Astrocyte of the spinal cord (primary cell): ENCODE data around the gene SSC5D.

Experiments
- DNase-seq: peaks from one replicate; pipeline ENCODE4 v3.0.0; 2011; ENCODE audit warnings: low read depth, low spot score
- H3K4me3 ChIP-seq: 2 replicates; pipeline ENCODE4 v1.5.1; 2011; ENCODE audit warnings: low read depth, mild to moderate bottlenecking, low read length, moderate library complexity
- in situ Hi-C: cut with HindIII; loops from 2 replicates; pipeline ENCODE4 v1.10.0; 2017; ENCODE audit warnings: low sequenced_read_pairs
- TF ChIP-seq, protein P1 (sequence below): IDR thresholded peaks from 2 replicates; pipeline ENCODE4 v1.5.1; 2012; ENCODE audit warnings: low read depth, mild to moderate bottlenecking, low read length, inconsistent platforms

SSC5D gene

DNA sequence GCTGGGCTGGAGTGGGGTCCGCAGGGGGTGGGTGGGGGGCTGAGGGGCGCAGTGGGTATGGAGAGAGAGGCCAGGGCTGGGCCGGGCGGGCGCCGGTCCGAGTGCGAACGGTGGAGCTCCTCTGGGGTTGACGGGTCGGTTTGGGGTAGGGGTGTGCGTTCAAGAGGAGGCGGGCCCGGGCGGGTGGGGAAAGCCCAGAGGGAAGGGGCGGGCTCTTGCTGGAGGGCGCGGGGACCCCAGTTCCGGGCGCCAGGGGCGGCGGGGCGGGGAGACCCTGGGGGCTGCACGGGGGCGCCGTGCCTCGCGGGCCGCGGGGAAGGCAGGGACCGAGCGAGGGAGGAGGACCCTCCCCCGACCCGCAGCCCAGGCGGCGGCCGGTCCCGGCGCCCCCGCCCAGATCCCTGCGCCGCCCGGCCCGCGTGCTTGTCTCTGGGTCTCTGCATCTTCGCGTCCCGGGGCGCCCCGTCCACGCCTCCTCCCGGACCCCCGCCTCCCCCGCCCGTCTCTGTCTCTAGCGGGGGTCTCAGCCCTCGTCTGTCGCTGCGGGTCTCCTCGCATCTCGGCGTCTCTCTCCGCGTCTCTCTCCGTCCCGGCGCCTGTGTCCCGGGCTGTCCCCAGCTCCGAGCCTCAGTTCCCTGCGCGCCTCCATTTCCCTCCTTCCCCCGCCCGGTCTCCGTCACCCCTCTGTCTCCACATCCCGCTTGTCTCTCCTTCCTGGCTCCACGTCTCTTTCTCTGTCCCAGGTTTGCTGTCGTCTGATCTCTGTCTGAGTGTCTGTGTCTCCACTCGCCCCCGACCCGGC is 36.9 kb upstream of the SSC5D start:
- no peak overlapping the region for H3K4me3 ChIP-seq
- DNase-seq = no peak
- TF ChIP-seq, protein P1, sequence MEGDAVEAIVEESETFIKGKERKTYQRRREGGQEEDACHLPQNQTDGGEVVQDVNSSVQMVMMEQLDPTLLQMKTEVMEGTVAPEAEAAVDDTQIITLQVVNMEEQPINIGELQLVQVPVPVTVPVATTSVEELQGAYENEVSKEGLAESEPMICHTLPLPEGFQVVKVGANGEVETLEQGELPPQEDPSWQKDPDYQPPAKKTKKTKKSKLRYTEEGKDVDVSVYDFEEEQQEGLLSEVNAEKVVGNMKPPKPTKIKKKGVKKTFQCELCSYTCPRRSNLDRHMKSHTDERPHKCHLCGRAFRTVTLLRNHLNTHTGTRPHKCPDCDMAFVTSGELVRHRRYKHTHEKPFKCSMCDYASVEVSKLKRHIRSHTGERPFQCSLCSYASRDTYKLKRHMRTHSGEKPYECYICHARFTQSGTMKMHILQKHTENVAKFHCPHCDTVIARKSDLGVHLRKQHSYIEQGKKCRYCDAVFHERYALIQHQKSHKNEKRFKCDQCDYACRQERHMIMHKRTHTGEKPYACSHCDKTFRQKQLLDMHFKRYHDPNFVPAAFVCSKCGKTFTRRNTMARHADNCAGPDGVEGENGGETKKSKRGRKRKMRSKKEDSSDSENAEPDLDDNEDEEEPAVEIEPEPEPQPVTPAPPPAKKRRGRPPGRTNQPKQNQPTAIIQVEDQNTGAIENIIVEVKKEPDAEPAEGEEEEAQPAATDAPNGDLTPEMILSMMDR = no peak
- in situ Hi-C loops = no loop called here

DNA sequence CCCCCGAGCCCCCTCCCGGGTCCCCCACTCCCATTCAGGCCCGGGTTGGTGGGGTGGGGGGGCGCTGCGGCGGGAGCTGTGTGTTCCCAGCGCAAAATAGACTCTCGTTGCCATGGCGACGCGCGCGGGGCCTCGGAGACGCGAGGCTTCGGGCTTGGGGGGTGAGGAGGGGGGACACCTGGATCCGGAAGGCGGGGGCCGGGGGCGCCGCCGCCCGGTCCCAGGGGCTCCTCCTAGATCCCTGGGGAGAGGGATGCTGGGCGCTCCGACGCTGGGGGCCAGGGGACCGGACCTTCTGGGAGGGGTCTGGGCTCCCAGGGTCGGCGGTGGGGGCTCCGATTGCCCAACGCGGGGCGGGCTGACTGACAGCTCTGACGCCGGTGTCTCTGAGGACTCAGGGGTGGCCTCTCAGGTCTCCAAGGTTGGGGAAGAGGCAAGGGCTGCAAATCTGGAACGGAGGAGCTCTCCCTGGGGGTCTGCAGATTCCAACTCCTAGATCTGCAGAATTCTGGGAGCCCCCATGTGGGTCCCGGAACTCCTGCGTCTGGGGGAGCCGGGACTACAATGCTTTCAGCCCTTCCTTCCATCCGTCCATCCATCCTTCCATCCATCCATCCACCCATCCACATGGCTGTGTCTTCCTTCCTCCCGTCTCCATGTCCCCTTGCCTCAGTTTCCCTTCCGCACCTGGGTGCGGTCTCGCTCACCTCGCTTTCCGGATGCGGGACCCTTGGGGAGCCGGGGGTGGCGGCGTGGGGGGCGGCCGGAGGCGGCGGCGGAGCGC is 36.1 kb upstream of the SSC5D start:
- TF ChIP-seq, protein P1 = no peak
- H3K4me3 ChIP-seq = no peak overlapping the region
- DNase-seq = no peak
- in situ Hi-C loops = no loop called here

DNA sequence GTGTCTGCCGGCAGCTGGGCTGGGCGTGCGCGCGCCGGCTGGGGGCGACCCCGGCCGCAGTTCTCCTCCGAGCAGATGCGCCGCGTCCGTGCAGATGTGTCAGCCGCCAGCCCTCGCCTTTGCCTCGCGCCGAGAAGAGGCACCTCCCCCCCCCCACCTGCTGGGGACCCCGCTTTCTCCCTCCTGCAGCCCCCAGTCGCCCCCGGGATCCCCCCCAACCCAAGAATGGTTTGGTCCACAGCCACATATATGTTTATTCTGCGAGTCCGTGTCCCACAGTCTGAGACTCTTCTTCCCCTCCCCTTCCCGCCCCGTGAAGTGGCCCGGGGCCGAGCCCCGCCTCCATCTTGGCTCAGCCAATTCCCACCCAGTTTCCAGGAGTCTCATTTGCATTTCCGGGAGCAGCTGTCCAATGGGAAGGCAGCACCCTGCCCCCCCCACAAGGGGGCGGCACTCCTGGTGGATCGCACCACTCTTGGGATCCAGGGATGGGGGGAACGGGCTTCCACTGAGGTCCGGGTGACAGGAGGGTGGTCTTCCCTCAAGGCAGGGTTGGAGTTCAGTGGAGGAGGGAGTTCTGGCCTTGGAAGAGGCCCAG is 35.4 kb upstream of the SSC5D start:
- TF ChIP-seq, protein P1 = no peak
- DNase-seq = peak; percentile 83

DNA sequence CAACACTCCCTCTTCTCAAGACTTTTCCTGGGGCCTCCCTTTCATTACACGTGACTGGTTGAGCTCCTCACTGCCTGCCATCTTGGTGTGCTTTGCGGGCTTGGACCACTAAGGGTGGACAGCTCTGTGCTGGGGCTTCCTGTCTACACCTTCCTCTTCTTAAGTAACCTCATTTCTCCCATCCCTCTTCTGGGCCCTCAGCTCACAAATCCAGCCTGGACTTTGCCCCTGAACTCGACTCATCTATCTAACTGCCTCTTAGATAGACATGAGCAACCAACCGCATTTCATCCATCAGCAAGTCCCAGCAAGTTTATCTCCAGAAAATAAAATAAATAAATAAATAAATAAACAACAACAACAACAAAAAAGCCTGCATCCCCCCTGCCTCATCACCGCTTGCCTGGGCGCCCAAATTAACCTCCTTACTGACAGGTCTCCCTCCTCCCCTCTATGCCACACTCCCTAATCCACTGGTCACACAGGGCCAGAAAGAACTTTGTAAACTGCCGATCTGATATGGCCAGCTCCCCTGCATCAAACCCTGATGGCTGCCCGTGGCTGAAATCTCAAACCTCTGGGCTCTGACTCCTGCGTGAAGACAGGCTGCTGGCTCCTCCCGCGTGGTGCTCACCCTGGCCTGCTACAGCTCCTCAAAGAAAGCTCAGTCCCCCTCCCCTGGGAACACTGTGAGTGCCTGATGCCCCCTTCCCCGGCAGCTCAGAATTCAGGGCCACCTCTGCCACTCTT is 34.5 kb upstream of the SSC5D start:
- H3K4me3 ChIP-seq = no peak overlapping the region
- in situ Hi-C loops = no loop called here
- no peak for DNase-seq
- TF ChIP-seq, protein P1 = no peak

More for the DNA sequence above, 35.4 kb upstream of the SSC5D start:
- H3K4me3 ChIP-seq = no peak overlapping the region
- in situ Hi-C loops = no loop called here

DNA sequence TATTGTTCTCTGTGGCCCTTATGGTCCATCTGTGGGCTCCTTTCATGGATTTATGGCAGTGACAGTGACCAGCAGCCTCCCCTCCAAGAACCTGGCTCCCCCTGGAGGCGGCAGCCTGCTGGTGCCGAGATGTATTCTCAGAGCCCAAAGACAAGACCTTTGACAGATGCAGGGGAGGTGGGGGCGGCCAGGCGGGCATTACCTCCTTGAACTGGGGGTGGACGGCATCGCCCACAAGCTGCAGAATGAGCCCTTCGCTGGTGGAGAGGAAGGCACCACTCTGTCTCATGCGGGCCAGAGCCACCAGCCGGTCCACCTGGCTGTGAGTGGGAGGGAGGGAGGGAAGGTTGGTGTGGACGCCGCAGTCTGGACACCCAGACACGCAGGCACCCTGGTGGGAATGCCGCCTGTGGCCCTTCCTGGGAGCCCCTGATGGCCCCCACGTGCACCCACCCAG is 33.4 kb upstream of the SSC5D start:
- H3K4me3 ChIP-seq = no peak overlapping the region
- in situ Hi-C loops = no loop called here
- no peak for DNase-seq
- TF ChIP-seq, protein P1 = peak; percentile 87
